Osteocyte (in vitro differentiated cells): ENCODE results near the gene COQ10B. TPM values are rescaled to one million over a fixed set of nuclear protein-coding genes. Genes with fewer than 3 reads are reported as not detected.

Source experiments
- DNase-seq: peaks from one replicate; pipeline ENCODE4 v3.0.0; 2021; ENCODE audit warnings: mixed read lengths; ENCODE audit not compliant: unreplicated experiment; ENCODE audit errors: extremely low spot score
- H3K27ac Mint-ChIP-seq: one replicate; pipeline ENCODE4 v1.8.0; 2021; ENCODE audit warnings: mild to moderate bottlenecking, mixed read lengths; ENCODE audit not compliant: unreplicated experiment
- H3K27me3 Mint-ChIP-seq: one replicate; pipeline ENCODE4 v1.8.0; 2021; ENCODE audit warnings: mixed read lengths; ENCODE audit not compliant: unreplicated experiment
- H3K36me3 Mint-ChIP-seq: one replicate; pipeline ENCODE4 v1.8.0; 2021; ENCODE audit warnings: mixed read lengths; ENCODE audit not compliant: unreplicated experiment
- H3K4me1 Mint-ChIP-seq: one replicate; pipeline ENCODE4 v1.8.0; 2021; ENCODE audit warnings: mixed read lengths; ENCODE audit not compliant: unreplicated experiment
- H3K4me3 Mint-ChIP-seq: one replicate; pipeline ENCODE4 v1.8.0; 2021; ENCODE audit warnings: mild to moderate bottlenecking, moderate library complexity, mixed read lengths; ENCODE audit not compliant: unreplicated experiment
- H3K9me3 Mint-ChIP-seq: one replicate; pipeline ENCODE4 v1.8.0; 2021; ENCODE audit warnings: mixed read lengths; ENCODE audit not compliant: unreplicated experiment
- CTCF ChIP-seq: fragments of 200-600 bp; sonication (generic); IDR thresholded peaks from 2 replicates; pipeline ENCODE4 v1.5.0; 2021; ENCODE audit warnings: antibody characterized with exemption, mild to moderate bottlenecking, moderate library complexity
- total RNA-seq: library from RNA; stranded (reverse); gene quantifications from 2 replicates; pipeline ENCODE4 v1.2.1, GENCODE V29; 2021

The COQ10B gene
- total RNA-seq, 1 donor from 2014 or later: 23.5 TPM

GRCh38 chr2:197513915-197514314, 60.6 kb downstream of the COQ10B start:
- H3K4me1 Mint-ChIP-seq: peaks cover 29% of the 10 kb centered on the region
- no peaks in the 10 kb centered on the region for H3K9me3 Mint-ChIP-seq
- H3K36me3 Mint-ChIP-seq: peaks cover 2% of the 10 kb centered on the region
- no peak overlapping the region for H3K27ac Mint-ChIP-seq
- DNase-seq: no peak
- H3K4me3 Mint-ChIP-seq: no peak overlapping the region
- no peak for TF ChIP-seq CTCF
- no peaks in the 10 kb centered on the region for H3K27me3 Mint-ChIP-seq

GRCh38 chr2:197514754-197515153, 61.4 kb downstream of the COQ10B start:
- Mint-ChIP-seq H3K27ac (peak overlapping the region; percentile 96), H3K27me3 (no peaks in the 10 kb centered on the region), H3K4me1 (peaks cover 37% of the 10 kb centered on the region), H3K9me3 (no peaks in the 10 kb centered on the region), H3K36me3 (peaks cover 2% of the 10 kb centered on the region), H3K4me3 (peak overlapping the region; percentile 93)
- TF ChIP-seq CTCF: no peak
- DNase-seq: no peak

DNA sequence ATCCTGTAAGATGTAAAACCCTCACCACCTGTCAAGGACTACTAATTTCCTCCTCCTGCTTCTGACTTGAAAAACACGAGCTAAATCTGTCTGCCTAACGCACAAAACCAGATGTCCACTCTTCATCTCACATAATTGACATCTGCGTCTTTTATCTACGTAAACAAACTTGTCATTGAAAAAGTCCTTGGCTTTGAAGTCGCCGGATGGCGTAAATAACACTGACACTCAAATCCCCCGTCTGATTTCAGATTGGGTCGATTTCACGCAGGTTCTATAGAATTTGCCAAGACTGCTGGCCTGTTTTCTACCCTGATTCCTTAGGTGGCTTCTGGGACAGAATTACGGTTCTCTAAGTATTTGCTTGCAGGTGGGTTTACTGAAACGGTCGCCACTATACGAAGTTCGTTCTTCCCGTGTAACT, 62.0 kb downstream of the COQ10B start:
- DNase-seq: no peak

GRCh38 chr2:197515739-197516392, 62.5 kb downstream of the COQ10B start, which contains the start of gene MOB4:
TSS of gene MOB4 (plus strand) at chr2:197516066. CDS start at chr2:197516087, 21 bp downstream.
- Mint-ChIP-seq H3K36me3 (peaks cover 1% of the 10 kb centered on the region), H3K9me3 (peaks cover 1% of the 10 kb centered on the region), H3K27ac (peak within 1 kb of the TSS; percentile 96), H3K4me3 (peak within 1 kb of the TSS; percentile 93), H3K4me1 (peaks cover 38% of the 10 kb centered on the region), H3K27me3 (no peaks in the 10 kb centered on the region)
- TF ChIP-seq CTCF: no peak
- DNase-seq: peak; percentile 98

More for the DNA sequence above, 62.0 kb downstream of the COQ10B start:
- Mint-ChIP-seq H3K27me3 (no peaks in the 10 kb centered on the region), H3K9me3 (no peaks in the 10 kb centered on the region), H3K27ac (peak overlapping the region; percentile 96), H3K4me3 (peak overlapping the region; percentile 93), H3K36me3 (no peaks in the 10 kb centered on the region), H3K4me1 (peaks cover 38% of the 10 kb centered on the region)
- no peak for TF ChIP-seq CTCF

GRCh38 chr2:197516393-197516761, 63.0 kb downstream of the COQ10B start:
- peaks cover 6% of the 10 kb centered on the region for H3K36me3 Mint-ChIP-seq
- no peaks in the 10 kb centered on the region for H3K27me3 Mint-ChIP-seq
- TF ChIP-seq CTCF: no peak
- DNase-seq: no peak
- peak overlapping the region; percentile 96 for H3K27ac Mint-ChIP-seq
- H3K9me3 Mint-ChIP-seq: peaks cover 4% of the 10 kb centered on the region
- H3K4me3 Mint-ChIP-seq: peak overlapping the region; percentile 93
- H3K4me1 Mint-ChIP-seq: peaks cover 38% of the 10 kb centered on the region
